ENCODE data around the gene RPRD1B. TPM values are rescaled to one million over a fixed set of nuclear protein-coding genes. Genes with fewer than 3 reads are reported as not detected.

The RPRD1B gene
- total and polyA plus RNA-seq, 2 of the 13 experiments (the other 11 are each of a cell fraction or from before 2014, with no cell fraction given): 31.1 to 41.5 TPM

- TF ChIP-seq ZNF746 (CRISPR knock-in tag; IDR thresholded peaks at IDR 0.05): peak; percentile 78
- TF ChIP-seq ZBTB21 (CRISPR knock-in tag; IDR thresholded peaks at IDR 0.05): peak; percentile 40; the same call in 1 of the 2 replicates
- peak; percentile 95 to 96 for TF ChIP-seq POLR2A (IDR thresholded peaks at IDR 0.05; ENCODE audit: insufficient read depth in 1 of 2, low read depth in 2 of 2, low read length in 2 of 2)
- no peak for TF ChIP-seq GPBP1L1 (CRISPR knock-in tag; IDR thresholded peaks at IDR 0.05)
- TF ChIP-seq PAX8 (CRISPR knock-in tag; IDR thresholded peaks at IDR 0.05; ENCODE audit: borderline replicate concordance): peak; percentile 93
- no peak; the same call in 1 of the 2 replicates for TF ChIP-seq ZBTB1 (CRISPR knock-in tag; IDR thresholded peaks at IDR 0.05; ENCODE audit: borderline replicate concordance)
- peak; percentile 91 for TF ChIP-seq THAP7 (CRISPR knock-in tag; IDR thresholded peaks at IDR 0.05)
- TF ChIP-seq ZNF143 (CRISPR knock-in tag; IDR thresholded peaks at IDR 0.05): 0 out of 2 replicates have a peak, but pooled peaks have one; percentile 40
- peak; percentile 89 for TF ChIP-seq ZNF33B (CRISPR knock-in tag; IDR thresholded peaks at IDR 0.05)
- TF ChIP-seq ZNF282 (IDR thresholded peaks at IDR 0.05; ENCODE audit: partially characterized antibody): no peak
- TF ChIP-seq ZNF382 (CRISPR knock-in tag; IDR thresholded peaks at IDR 0.05; ENCODE audit: borderline replicate concordance): no peak
- TF ChIP-seq NFE2L2 (IDR thresholded peaks at IDR 0.05; ENCODE audit: low read length): no peak
- TF ChIP-seq CBFB (CRISPR knock-in tag; IDR thresholded peaks at IDR 0.05): peak; percentile 87
- TF ChIP-seq IRX3 (CRISPR knock-in tag; IDR thresholded peaks at IDR 0.05; ENCODE audit: borderline replicate concordance, low read depth): peak; percentile 87
- peak; percentile 56; the same call in 1 of the 2 replicates for TF ChIP-seq ZMAT5 (CRISPR knock-in tag; IDR thresholded peaks at IDR 0.05; ENCODE audit: borderline replicate concordance, low read depth)
- TF ChIP-seq ZNF616 (CRISPR knock-in tag; IDR thresholded peaks at IDR 0.05; ENCODE audit: low read depth): no peak; the same call in 1 of the 2 replicates
- no peak for TF ChIP-seq AKNA (CRISPR knock-in tag; IDR thresholded peaks at IDR 0.05; ENCODE audit: borderline replicate concordance)
- TF ChIP-seq AGO2 (optimal IDR thresholded peaks at IDR 0.05; ENCODE audit: low read depth, low read length): peak; percentile 96
- no peak for TF ChIP-seq IKZF1 (IDR thresholded peaks at IDR 0.05)
- peak; percentile 95 for TF ChIP-seq IRF2 (CRISPR knock-in tag; IDR thresholded peaks at IDR 0.05)
- peak; percentile 97 for TF ChIP-seq ZNF883 (CRISPR knock-in tag; IDR thresholded peaks at IDR 0.05; ENCODE audit: not compliant biosample characterization)
- no peak for TF ChIP-seq HNRNPH1 (optimal IDR thresholded peaks at IDR 0.05; ENCODE audit: low read depth, low read length)
- TF ChIP-seq PHF21A (CRISPR knock-in tag; IDR thresholded peaks at IDR 0.05): peak; percentile 91
- no peak for TF ChIP-seq ZEB1 (IDR thresholded peaks at IDR 0.05; ENCODE audit: insufficient replicate concordance, low read depth)
Measured at GRCh38 chr20:38033330-38034107, at the start of gene RPRD1B, which contains the start of gene TTI1 (continued).
